Measurements from ENCODE around the gene TAF1B. TPM values are rescaled to one million over a fixed set of nuclear protein-coding genes. Genes with fewer than 3 reads are reported as not detected.

The TAF1B gene
- total RNA-seq, 2 donors from 2014 or later = 8.8 to 13.0 TPM

DNA sequence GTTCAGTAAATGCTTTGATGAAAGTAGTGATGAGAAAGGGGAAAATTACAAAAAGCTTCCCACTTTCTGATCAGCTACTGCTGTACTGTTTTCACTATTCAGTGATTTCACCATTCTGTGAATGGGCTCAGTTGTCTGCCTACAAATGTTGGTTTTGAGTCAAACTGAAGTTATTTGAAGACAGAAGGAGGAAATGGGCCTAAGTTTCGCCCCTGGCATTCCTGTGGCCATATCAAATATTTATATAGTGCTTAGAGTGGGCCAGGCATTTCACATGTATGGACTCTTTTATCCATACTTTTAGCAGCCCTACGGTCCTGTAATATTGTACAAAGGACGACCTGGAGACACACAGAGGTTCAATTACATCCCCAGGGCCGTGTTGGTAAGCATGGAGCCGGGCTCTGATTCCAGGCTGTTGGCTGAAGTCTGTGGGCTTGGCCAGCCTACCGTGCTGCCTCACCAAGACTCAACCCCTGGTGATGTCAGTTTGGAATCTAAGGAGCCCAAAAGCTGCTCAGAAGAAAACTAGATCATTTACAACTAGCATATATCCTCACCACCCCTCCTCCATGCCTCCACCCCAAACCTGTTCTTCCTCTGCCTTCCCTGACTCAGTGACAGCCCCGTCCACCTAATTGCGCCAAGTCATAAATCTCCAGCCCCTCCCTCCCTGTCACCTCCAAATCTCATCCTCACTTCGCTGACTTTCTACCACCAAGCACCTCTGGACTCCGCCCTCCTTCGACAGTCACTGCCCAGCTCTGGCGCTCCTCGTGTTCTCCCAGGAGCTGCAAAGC, 98.1 kb downstream of the TAF1B start:
- intact Hi-C loops (cut with DNase I) = no loop called here
- H3K27me3 ChIP-seq = no peaks in the 10 kb centered on the region
- TF ChIP-seq, protein P1, sequence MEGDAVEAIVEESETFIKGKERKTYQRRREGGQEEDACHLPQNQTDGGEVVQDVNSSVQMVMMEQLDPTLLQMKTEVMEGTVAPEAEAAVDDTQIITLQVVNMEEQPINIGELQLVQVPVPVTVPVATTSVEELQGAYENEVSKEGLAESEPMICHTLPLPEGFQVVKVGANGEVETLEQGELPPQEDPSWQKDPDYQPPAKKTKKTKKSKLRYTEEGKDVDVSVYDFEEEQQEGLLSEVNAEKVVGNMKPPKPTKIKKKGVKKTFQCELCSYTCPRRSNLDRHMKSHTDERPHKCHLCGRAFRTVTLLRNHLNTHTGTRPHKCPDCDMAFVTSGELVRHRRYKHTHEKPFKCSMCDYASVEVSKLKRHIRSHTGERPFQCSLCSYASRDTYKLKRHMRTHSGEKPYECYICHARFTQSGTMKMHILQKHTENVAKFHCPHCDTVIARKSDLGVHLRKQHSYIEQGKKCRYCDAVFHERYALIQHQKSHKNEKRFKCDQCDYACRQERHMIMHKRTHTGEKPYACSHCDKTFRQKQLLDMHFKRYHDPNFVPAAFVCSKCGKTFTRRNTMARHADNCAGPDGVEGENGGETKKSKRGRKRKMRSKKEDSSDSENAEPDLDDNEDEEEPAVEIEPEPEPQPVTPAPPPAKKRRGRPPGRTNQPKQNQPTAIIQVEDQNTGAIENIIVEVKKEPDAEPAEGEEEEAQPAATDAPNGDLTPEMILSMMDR (IDR thresholded peaks at IDR 0.05) = no peak
- peak; percentile 27 for DNase-seq
- no peak overlapping the region for H3K27ac ChIP-seq
- no peaks in the 10 kb centered on the region for H3K36me3 ChIP-seq
- H3K9me3 ChIP-seq = no peaks in the 10 kb centered on the region
- H3K9ac ChIP-seq (ENCODE audit: low read depth in 2 of 2, low read length in 2 of 2) = no peak overlapping the region
- peaks cover 4% of the 10 kb centered on the region for H3K4me1 ChIP-seq
- no peak overlapping the region for H3K4me3 ChIP-seq

DNA sequence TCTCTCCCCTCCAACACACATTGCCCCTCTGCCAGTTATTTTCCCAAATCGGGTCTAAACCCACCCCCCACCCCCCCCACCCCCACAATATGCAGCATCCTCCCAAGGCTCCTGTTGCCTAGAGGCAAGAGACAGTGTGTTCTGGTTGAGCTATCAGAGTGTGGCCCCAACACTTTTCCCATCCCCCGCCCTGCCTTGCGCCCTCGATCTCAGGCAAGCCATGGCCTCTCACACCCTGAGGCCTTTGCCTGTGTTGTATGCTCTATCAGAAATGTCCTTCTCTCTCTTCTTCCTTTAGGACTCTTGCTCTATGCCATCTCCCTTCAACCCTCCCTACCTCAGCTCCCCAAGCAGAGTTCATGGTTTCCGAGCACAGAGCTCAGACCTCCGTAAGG, 98.7 kb downstream of the TAF1B start:
- H3K9me3 ChIP-seq = no peaks in the 10 kb centered on the region
- no peaks in the 10 kb centered on the region for H3K36me3 ChIP-seq
- H3K27ac ChIP-seq = no peak overlapping the region
- H3K9ac ChIP-seq (ENCODE audit: low read depth in 2 of 2, low read length in 2 of 2) = no peak overlapping the region
- no peak for DNase-seq
- no peaks in the 10 kb centered on the region for H3K27me3 ChIP-seq
- intact Hi-C loops (cut with DNase I) = no loop called here
- no peak overlapping the region for H3K4me3 ChIP-seq
- TF ChIP-seq, protein P1 (IDR thresholded peaks at IDR 0.05) = no peak
- peaks cover 4% of the 10 kb centered on the region for H3K4me1 ChIP-seq

DNA sequence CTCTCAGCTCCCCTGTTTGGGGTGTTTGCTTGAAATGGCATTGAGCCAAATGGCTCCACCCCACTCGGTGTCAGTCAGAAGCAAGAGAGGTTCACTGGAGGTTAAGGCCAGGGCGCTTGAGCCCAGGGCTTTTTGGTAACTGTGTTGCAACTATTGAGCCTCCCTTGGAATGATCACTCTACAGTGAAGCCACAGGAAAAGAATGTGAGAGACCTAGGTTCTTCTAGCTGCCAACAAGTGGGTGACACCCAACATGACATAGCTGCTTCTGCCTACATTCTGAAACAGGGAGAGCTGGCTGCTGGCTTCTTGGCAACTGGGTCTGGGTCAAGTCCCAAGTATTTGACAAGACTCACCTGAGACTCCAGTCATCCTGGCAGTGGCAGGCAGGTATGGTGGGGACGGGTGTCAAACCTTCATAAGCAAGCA, 101.1 kb downstream of the TAF1B start:
- H3K9me3 ChIP-seq = no peaks in the 10 kb centered on the region
- no peak overlapping the region for H3K27ac ChIP-seq
- no peak overlapping the region for H3K9ac ChIP-seq (ENCODE audit: low read depth in 2 of 2, low read length in 2 of 2)
- H3K4me3 ChIP-seq = no peak overlapping the region
- no peaks in the 10 kb centered on the region for H3K27me3 ChIP-seq
- no peaks in the 10 kb centered on the region for H3K36me3 ChIP-seq
- intact Hi-C loops (cut with DNase I) = no loop called here
- TF ChIP-seq, protein P1 (IDR thresholded peaks at IDR 0.05) = no peak
- H3K4me1 ChIP-seq = peaks cover 4% of the 10 kb centered on the region
- no peak for DNase-seq

DNA sequence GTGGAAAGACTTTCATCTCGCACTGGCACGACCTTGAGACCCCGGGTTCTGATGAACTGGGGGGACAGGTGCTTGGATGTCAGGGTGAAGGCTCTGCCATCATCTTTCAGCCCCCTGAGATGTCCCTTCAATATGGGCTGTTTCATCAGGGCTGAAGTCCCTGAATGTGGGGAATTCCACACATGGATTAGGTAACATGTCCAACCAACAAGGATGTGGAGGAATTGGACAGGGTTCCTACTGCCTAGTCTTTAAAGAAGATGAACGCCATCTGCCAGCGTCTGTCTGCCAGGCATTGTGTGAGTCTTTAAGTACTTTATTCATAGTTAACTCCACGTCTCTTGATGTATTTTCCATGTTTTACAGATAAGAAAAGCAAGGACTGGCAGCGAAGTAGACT, 102.3 kb downstream of the TAF1B start:
- Histone ChIP-seq H3K4me1 (no peaks in the 10 kb centered on the region), H3K27ac (no peak overlapping the region), H3K27me3 (no peaks in the 10 kb centered on the region), H3K4me3 (no peak overlapping the region), H3K9me3 (no peaks in the 10 kb centered on the region), H3K9ac (ENCODE audit: low read depth in 2 of 2, low read length in 2 of 2) (no peak overlapping the region), H3K36me3 (no peaks in the 10 kb centered on the region)
- TF ChIP-seq, protein P1 (IDR thresholded peaks at IDR 0.05) = no peak
- intact Hi-C loops (cut with DNase I) = no loop called here
- DNase-seq = no peak

DNA sequence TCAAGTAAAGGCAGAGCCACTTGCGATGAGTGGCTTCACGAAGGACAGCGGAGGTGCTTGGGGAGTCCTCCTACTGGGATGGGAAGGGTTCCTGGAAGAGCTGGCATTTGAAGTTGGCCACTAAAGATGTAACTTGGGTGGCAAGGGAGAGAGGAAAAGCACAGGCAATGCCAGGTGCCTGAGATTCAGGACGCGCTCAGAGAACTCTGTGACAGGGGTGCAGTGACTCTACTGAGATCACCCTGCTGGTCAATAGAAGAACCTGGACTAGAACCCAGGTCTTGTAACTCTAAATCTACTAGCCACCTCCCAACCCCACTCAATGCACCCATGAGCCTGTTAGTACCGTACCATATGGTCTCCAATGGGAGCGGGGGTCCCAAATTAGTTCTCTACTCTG, 102.8 kb downstream of the TAF1B start:
- intact Hi-C loops (cut with DNase I) = no loop called here
- Histone ChIP-seq H3K9ac (ENCODE audit: low read depth in 2 of 2, low read length in 2 of 2) (no peak overlapping the region), H3K9me3 (no peaks in the 10 kb centered on the region), H3K4me1 (no peaks in the 10 kb centered on the region), H3K27me3 (no peaks in the 10 kb centered on the region), H3K27ac (no peak overlapping the region), H3K4me3 (no peak overlapping the region), H3K36me3 (no peaks in the 10 kb centered on the region)
- no peak for DNase-seq
- TF ChIP-seq, protein P1 (IDR thresholded peaks at IDR 0.05) = no peak
